ENCODE data around the gene GSTM3. TPM values are rescaled to one million over a fixed set of nuclear protein-coding genes. Genes with fewer than 3 reads are reported as not detected.
"Not testable (repeated sequence)": the region's sequence is repeated elsewhere in the genome, so short reads cannot be mapped to it uniquely, and the experiment has no call there.

The GSTM3 gene
- total and polyA plus RNA-seq, 2 experiments from 2014 or later: 3.1 to 4.1 TPM

DNA sequence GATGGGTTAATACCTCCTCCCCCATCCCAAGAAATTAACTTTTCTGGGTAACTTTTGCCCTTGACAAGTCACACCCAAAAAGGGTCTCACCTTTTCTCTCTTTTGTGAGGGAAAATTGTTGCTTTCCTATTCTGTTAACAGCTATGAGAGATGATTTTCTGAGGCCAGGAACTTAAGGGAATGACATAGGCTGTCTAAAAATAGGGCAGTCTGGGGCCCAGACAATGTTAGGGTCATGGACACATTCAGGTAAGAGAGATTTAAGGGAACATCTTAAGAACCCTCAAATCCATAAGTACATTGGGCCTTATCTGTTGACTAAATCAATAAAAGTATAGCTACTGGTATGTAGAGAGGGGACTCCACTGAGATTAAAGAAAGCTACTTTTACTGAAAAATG is 8.4 kb upstream of the GSTM3 start:
- ATAC-seq (no peak), DNase-seq (ENCODE audit: low spot score) (no peak)
- H2AFZ ChIP-seq: no peak overlapping the region
- H3K4me3 Mint-ChIP-seq: no peak overlapping the region
- H3K4me2 ChIP-seq: no peak overlapping the region
- H3K79me2 ChIP-seq (replicated peaks; ENCODE audit: insufficient read depth): no peaks in the 10 kb centered on the region
- H3K27ac Mint-ChIP-seq: no peak overlapping the region
- no peaks in the 10 kb centered on the region for H3K4me1 Mint-ChIP-seq
- H3K9me2 ChIP-seq (ENCODE audit: insufficient read depth): no peaks in the 10 kb centered on the region
- TF ChIP-seq, protein P1, sequence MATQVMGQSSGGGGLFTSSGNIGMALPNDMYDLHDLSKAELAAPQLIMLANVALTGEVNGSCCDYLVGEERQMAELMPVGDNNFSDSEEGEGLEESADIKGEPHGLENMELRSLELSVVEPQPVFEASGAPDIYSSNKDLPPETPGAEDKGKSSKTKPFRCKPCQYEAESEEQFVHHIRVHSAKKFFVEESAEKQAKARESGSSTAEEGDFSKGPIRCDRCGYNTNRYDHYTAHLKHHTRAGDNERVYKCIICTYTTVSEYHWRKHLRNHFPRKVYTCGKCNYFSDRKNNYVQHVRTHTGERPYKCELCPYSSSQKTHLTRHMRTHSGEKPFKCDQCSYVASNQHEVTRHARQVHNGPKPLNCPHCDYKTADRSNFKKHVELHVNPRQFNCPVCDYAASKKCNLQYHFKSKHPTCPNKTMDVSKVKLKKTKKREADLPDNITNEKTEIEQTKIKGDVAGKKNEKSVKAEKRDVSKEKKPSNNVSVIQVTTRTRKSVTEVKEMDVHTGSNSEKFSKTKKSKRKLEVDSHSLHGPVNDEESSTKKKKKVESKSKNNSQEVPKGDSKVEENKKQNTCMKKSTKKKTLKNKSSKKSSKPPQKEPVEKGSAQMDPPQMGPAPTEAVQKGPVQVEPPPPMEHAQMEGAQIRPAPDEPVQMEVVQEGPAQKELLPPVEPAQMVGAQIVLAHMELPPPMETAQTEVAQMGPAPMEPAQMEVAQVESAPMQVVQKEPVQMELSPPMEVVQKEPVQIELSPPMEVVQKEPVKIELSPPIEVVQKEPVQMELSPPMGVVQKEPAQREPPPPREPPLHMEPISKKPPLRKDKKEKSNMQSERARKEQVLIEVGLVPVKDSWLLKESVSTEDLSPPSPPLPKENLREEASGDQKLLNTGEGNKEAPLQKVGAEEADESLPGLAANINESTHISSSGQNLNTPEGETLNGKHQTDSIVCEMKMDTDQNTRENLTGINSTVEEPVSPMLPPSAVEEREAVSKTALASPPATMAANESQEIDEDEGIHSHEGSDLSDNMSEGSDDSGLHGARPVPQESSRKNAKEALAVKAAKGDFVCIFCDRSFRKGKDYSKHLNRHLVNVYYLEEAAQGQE (IDR thresholded peaks at IDR 0.05; ENCODE audit: unreplicated experiment): no peak
- TF ChIP-seq ZNF331 (CRISPR knock-in tag; IDR thresholded peaks at IDR 0.05; ENCODE audit: low read depth): no peak
- no peak for TF ChIP-seq JUNB (IDR thresholded peaks at IDR 0.05; ENCODE audit: unreplicated experiment)
- no peak for TF ChIP-seq STAT1 (IDR thresholded peaks at IDR 0.05; ENCODE audit: unreplicated experiment)
- TF ChIP-seq EZH2 (IDR thresholded peaks at IDR 0.05; ENCODE audit: low read depth, unreplicated experiment): no peak
- H3K4me1 ChIP-seq (ENCODE audit: insufficient read depth): no peaks in the 10 kb centered on the region
- H3K27me3 Mint-ChIP-seq (ENCODE audit: insufficient read depth, low read depth, poor library complexity): peaks cover 12% of the 10 kb centered on the region
- H3K36me3 ChIP-seq (ENCODE audit: insufficient read depth): no peaks in the 10 kb centered on the region
- H4K20me1 ChIP-seq (replicated peaks; ENCODE audit: insufficient read depth): no peaks in the 10 kb centered on the region
- no peak overlapping the region for H3K27ac ChIP-seq (ENCODE audit: low read depth)
- H3K4me3 ChIP-seq: no peak overlapping the region
- H3K36me3 Mint-ChIP-seq (ENCODE audit: low read depth): peaks cover 9% of the 10 kb centered on the region; the same call in 2 of the 3 replicates
- H3K9me3 Mint-ChIP-seq: peaks cover 23% of the 10 kb centered on the region
- H3F3A ChIP-seq (replicated peaks; ENCODE audit: low read depth): no peaks in the 10 kb centered on the region
- no peaks in the 10 kb centered on the region for H3K27me3 ChIP-seq (ENCODE audit: insufficient read depth)

DNA sequence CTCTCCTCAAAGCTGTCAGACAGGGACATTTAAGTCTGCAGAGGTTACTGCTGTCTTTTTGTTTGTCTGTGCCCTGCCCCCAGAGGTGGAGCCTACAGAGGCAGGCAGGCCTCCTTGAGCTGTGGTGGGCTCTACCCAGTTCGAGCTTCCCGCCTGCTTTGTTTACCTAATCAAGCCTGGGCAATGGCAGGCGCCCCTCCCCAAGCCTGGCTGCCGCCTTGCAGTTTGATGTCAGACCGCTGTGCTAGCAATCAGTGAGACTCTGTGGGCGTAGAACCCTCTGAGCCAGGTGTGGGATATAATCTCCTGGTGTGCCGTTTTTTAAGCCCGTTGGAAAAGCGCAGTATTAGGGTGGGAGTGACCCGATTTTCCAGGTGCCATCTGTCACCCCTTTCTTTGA is 7.5 kb upstream of the GSTM3 start:
- not testable (repeated sequence) for H3K27ac ChIP-seq (ENCODE audit: low read depth); H3K27ac Mint-ChIP-seq; H3K36me3 Mint-ChIP-seq (ENCODE audit: low read depth); H3K4me3 Mint-ChIP-seq; H3K4me2 ChIP-seq; H3F3A ChIP-seq (replicated peaks; ENCODE audit: low read depth); H3K4me3 ChIP-seq; H3K4me1 ChIP-seq (ENCODE audit: insufficient read depth); H3K27me3 ChIP-seq (ENCODE audit: insufficient read depth); H2AFZ ChIP-seq; H3K27me3 Mint-ChIP-seq (ENCODE audit: insufficient read depth, low read depth, poor library complexity); ATAC-seq; DNase-seq (ENCODE audit: low spot score); H4K20me1 ChIP-seq (replicated peaks; ENCODE audit: insufficient read depth); H3K4me1 Mint-ChIP-seq; H3K79me2 ChIP-seq (replicated peaks; ENCODE audit: insufficient read depth); H3K9me2 ChIP-seq (ENCODE audit: insufficient read depth); H3K36me3 ChIP-seq (ENCODE audit: insufficient read depth)
- H3K9me3 Mint-ChIP-seq: peaks cover 23% of the 10 kb centered on the region

Measured in GM23338 (cell line).